ENCODE data around the gene UBL4A. TPM values are rescaled to one million over a fixed set of nuclear protein-coding genes. Genes with fewer than 3 reads are reported as not detected.

Gene UBL4A
- polyA plus RNA-seq, 3 donors, result 25.6 to 29.3 (median 28.1) TPM

- DNase-seq (ENCODE audit: low read depth in 3 of 3, low spot score in 2 of 3), result no peak
Measured at GRCh38 chrX:154466036-154466435, 20.4 kb downstream of the UBL4A start.

GRCh38 chrX:154465601-154466000 lies 20.8 kb downstream of the UBL4A start:
- DNase-seq (ENCODE audit: low read depth in 3 of 3, low spot score in 2 of 3), result no peak

GRCh38 chrX:154464806-154465365 lies 21.5 kb downstream of the UBL4A start:
- DNase-seq (ENCODE audit: low read depth in 3 of 3, low spot score in 2 of 3), result no peak

- DNase-seq (ENCODE audit: low read depth in 3 of 3, low spot score in 2 of 3), result no peak
Measured at GRCh38 chrX:154463611-154464220, 22.7 kb downstream of the UBL4A start.

GRCh38 chrX:154462396-154462795 lies 24.0 kb downstream of the UBL4A start:
- no peak for DNase-seq (ENCODE audit: low read depth in 3 of 3, low spot score in 2 of 3)

GRCh38 chrX:154460326-154460725 lies 26.1 kb downstream of the UBL4A start:
- DNase-seq (ENCODE audit: low read depth in 3 of 3, low spot score in 2 of 3), result no peak

- DNase-seq (ENCODE audit: low read depth in 3 of 3, low spot score in 2 of 3), result no peak
Measured at GRCh38 chrX:154459832-154460231, 26.6 kb downstream of the UBL4A start.

GRCh38 chrX:154458954-154459778 lies 27.2 kb downstream of the UBL4A start:
- DNase-seq (ENCODE audit: low read depth in 3 of 3, low spot score in 2 of 3), result no peak

GRCh38 chrX:154458116-154458953 lies 28.1 kb downstream of the UBL4A start, which contains the start of gene PLXNA3:
PLXNA3 (plus strand) TSS chrX:154458281; CDS start chrX:154460184, 1,903 bp downstream.
- no peak for DNase-seq (ENCODE audit: low read depth in 3 of 3, low spot score in 2 of 3)

GRCh38 chrX:154457491-154458115 lies 28.8 kb downstream of the UBL4A start:
- no peak for DNase-seq (ENCODE audit: low read depth in 3 of 3, low spot score in 2 of 3)

GRCh38 chrX:154452823-154453222 lies 33.6 kb downstream of the UBL4A start:
- DNase-seq (ENCODE audit: low read depth in 3 of 3, low spot score in 2 of 3), result no peak

GRCh38 chrX:154450312-154450711 lies 36.1 kb downstream of the UBL4A start:
- DNase-seq (ENCODE audit: low read depth in 3 of 3, low spot score in 2 of 3), result no peak

- no peak for DNase-seq (ENCODE audit: low read depth in 3 of 3, low spot score in 2 of 3)
Measured at GRCh38 chrX:154449618-154450017, 36.8 kb downstream of the UBL4A start.

- no peak for DNase-seq (ENCODE audit: low read depth in 3 of 3, low spot score in 2 of 3)
Measured at GRCh38 chrX:154448484-154448883, 37.9 kb downstream of the UBL4A start.

- no peak for DNase-seq (ENCODE audit: low read depth in 3 of 3, low spot score in 2 of 3)
Measured at GRCh38 chrX:154446430-154446829, 40.0 kb downstream of the UBL4A start.

- DNase-seq (ENCODE audit: low read depth in 3 of 3, low spot score in 2 of 3), result no peak
Measured at GRCh38 chrX:154445776-154446175, 40.6 kb downstream of the UBL4A start.

GRCh38 chrX:154444755-154445246 lies 41.6 kb downstream of the UBL4A start:
- no peak for DNase-seq (ENCODE audit: low read depth in 3 of 3, low spot score in 2 of 3)

GRCh38 chrX:154443992-154444754 lies 42.2 kb downstream of the UBL4A start, which contains the start of gene FAM50A:
FAM50A (plus strand) TSS chrX:154444141; CDS start chrX:154444236, 95 bp downstream.
- no peak for DNase-seq (ENCODE audit: low read depth in 3 of 3, low spot score in 2 of 3)

GRCh38 chrX:154443479-154443910 lies 42.9 kb downstream of the UBL4A start:
- DNase-seq (ENCODE audit: low read depth in 3 of 3, low spot score in 2 of 3), result no peak
